Tibial nerve (tissue), 4 donors: ENCODE measurements around the gene SLC47A1. TPM values are rescaled to one million over a fixed set of nuclear protein-coding genes. Genes with fewer than 3 reads are reported as not detected.

Experiments used
- DNase-seq, 2 donors: peaks; one replicate each; pipeline ENCODE4 v3.0.0-alpha.2; 2019; ENCODE audit warnings: low spot score in 2 of 2
- H3K27ac ChIP-seq, 4 donors: fragments of 200-600 bp; sonication (generic) in 3 of 4; one replicate each; pipeline ENCODE4 v1.5.1; 2017 to 2019; ENCODE audit warnings: mild to moderate bottlenecking in 1 of 4
- H3K27me3 ChIP-seq, 2 donors: fragments of 200-600 bp; sonication (generic) in 1 of 2; one replicate each; pipeline versions ENCODE4 v1.5.1 to v1.6.0; 2017 to 2019
- H3K36me3 ChIP-seq, 3 donors: fragments of 200-600 bp; sonication (generic); one replicate each; pipeline ENCODE4 v1.5.1; 2018 to 2019
- H3K4me1 ChIP-seq, 4 donors: fragments of 200-600 bp; sonication (generic) in 3 of 4; one replicate each; pipeline ENCODE4 v1.5.1; 2017 to 2019
- H3K4me3 ChIP-seq, 4 donors: fragments of 200-600 bp; sonication (generic) in 3 of 4; one replicate each; pipeline ENCODE4 v1.5.1; 2017 to 2019; ENCODE audit warnings: mild to moderate bottlenecking in 1 of 4, moderate library complexity in 1 of 4
- H3K9me3 ChIP-seq, 4 donors: fragments of 200-600 bp; sonication (generic) in 3 of 4; one replicate each; pipeline ENCODE4 v1.5.1; 2017 to 2019
- EP300 ChIP-seq, 2 donors: sonication (generic); formaldehyde crosslinking; IDR thresholded peaks; one replicate each; pipeline ENCODE4 v1.6.1; 2017; ENCODE audit warnings: antibody characterized with exemption in 2 of 2, mild to moderate bottlenecking in 1 of 2
- POLR2A ChIP-seq, 2 donors: fragments of 450-650 bp; IDR thresholded peaks; one replicate each; pipeline ENCODE4 v1.6.1; 2017; ENCODE audit warnings: antibody characterized with exemption in 2 of 2, mild to moderate bottlenecking in 2 of 2, moderate library complexity in 2 of 2
- WGBS, 2 donors: methylation state at CpG; one replicate each; pipeline ENCODE4 v1.1.5; 2018; 5-methylcytosine and 5-hydroxymethylcytosine counted together
- total RNA-seq, 4 donors: library from RNA; depleted of rRNA; stranded (reverse); fragments of >200 nt; gene quantifications; one replicate each; pipeline ENCODE4 v1.1.0, GENCODE V29; 2016
- TF ChIP-seq, protein P1 (sequence below), 5 experiments: fragments of 200-600 bp in 3 of 5; fragments of 450-650 bp in 2 of 5; sonication (generic) in 3 of 5; IDR thresholded peaks; one replicate each; pipeline ENCODE4 v1.5.1; 2016 to 2019; ENCODE audit warnings: antibody characterized with exemption in 5 of 5, mild to moderate bottlenecking in 3 of 5, moderate library complexity in 2 of 5

Gene SLC47A1
- total RNA-seq, 4 donors from 2014 or later: 11.1 to 31.4 (median 19.5) TPM

DNA sequence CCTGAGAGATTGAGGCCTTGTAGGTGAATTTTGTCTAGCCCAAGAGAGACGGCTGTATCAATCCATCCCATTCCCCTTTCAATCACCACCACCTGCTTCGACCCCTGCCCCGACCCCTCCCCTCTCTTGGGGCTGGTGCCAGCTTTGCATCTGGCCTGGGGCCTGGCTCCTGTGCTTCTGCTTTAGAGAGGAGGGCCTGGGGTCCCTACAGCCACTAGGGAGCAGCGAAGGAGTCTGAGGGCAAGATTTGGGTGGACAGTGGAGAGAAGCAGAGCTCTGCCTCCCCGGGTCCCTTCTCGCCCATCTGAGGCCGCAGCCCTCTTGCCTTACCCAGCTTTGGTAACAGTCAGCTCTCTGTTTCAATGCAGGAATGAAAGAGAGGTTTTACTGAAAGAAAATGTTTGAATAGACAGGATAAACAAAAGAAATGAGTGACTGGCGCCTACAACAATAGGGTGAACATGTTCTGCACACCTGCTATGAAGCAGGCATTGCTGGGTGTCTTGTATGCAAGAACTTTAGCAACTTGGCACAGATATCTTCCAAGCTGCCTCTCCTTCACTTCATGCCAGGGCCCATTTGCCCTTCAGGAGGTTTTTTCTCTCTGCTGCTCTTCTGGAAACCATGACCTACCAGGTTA, 57.4 kb downstream of the SLC47A1 start:
- no peak for DNase-seq
- Histone ChIP-seq H3K4me1 (no peaks in the 10 kb centered on the region), H3K4me3 (no peak overlapping the region), H3K9me3 (no peaks in the 10 kb centered on the region), H3K36me3 (peaks cover 0 to 11% (median 0%) of the 10 kb centered on the region in 3 donors), H3K27me3 (no peaks in the 10 kb centered on the region), H3K27ac (no peak overlapping the region)
- TF ChIP-seq, protein P1, sequence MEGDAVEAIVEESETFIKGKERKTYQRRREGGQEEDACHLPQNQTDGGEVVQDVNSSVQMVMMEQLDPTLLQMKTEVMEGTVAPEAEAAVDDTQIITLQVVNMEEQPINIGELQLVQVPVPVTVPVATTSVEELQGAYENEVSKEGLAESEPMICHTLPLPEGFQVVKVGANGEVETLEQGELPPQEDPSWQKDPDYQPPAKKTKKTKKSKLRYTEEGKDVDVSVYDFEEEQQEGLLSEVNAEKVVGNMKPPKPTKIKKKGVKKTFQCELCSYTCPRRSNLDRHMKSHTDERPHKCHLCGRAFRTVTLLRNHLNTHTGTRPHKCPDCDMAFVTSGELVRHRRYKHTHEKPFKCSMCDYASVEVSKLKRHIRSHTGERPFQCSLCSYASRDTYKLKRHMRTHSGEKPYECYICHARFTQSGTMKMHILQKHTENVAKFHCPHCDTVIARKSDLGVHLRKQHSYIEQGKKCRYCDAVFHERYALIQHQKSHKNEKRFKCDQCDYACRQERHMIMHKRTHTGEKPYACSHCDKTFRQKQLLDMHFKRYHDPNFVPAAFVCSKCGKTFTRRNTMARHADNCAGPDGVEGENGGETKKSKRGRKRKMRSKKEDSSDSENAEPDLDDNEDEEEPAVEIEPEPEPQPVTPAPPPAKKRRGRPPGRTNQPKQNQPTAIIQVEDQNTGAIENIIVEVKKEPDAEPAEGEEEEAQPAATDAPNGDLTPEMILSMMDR (IDR thresholded peaks at IDR 0.05): no peak
- TF ChIP-seq EP300 (IDR thresholded peaks at IDR 0.05) (no peak), POLR2A (IDR thresholded peaks at IDR 0.05) (no peak)
- WGBS, 2 donors: 63 to 71% methylated on average over 8 of the region's 8 CpGs

DNA sequence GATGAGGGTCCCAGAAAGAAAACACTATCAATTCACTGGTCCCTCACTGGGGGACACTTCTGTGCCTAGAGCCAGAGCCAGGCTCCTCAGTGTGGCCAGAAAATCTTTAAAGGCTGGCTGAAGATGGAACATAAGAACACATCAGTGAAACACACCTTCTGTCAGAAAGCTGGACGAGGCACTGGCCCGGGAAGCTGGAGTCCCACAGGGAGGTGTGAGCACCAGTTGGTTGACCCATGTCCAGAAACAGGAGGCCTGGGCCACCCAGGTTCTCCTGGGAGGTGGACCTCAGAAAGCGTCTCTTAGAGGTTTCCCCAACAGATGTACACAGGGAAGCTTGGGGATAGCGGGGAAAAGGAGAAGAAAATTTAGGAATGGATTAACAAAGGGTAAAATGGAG, 58.7 kb downstream of the SLC47A1 start:
- Histone ChIP-seq H3K36me3 (peaks cover 0 to 11% (median 0%) of the 10 kb centered on the region in 3 donors), H3K4me3 (no peak overlapping the region)
- WGBS, 2 donors: 82 to 83% methylated on average over 4 of the region's 4 CpGs

GRCh38 chr17:19596869-19597268, 63.2 kb downstream of the SLC47A1 start:
- TF ChIP-seq POLR2A (IDR thresholded peaks at IDR 0.05): no peak
- no peak for TF ChIP-seq EP300 (IDR thresholded peaks at IDR 0.05)
- TF ChIP-seq, protein P1 (IDR thresholded peaks at IDR 0.05): no peak
- no peaks in the 10 kb centered on the region for H3K9me3 ChIP-seq
- H3K27me3 ChIP-seq: no peaks in the 10 kb centered on the region
- H3K4me1 ChIP-seq: no peaks in the 10 kb centered on the region
- DNase-seq: no peak
- H3K36me3 ChIP-seq: peaks cover 0 to 11% (median 0%) of the 10 kb centered on the region in 3 donors
- H3K27ac ChIP-seq: no peak overlapping the region
- 68 to 71% methylated on average over 5 of the region's 5 CpGs for WGBS, 2 donors
- H3K4me3 ChIP-seq: no peak overlapping the region

More for the DNA sequence above, 58.7 kb downstream of the SLC47A1 start:
- Histone ChIP-seq H3K27me3 (no peaks in the 10 kb centered on the region), H3K9me3 (no peaks in the 10 kb centered on the region), H3K4me1 (no peaks in the 10 kb centered on the region), H3K27ac (no peak overlapping the region)
- DNase-seq: no peak
- TF ChIP-seq EP300 (IDR thresholded peaks at IDR 0.05) (no peak), POLR2A (IDR thresholded peaks at IDR 0.05) (no peak)
- TF ChIP-seq, protein P1 (IDR thresholded peaks at IDR 0.05): no peak

GRCh38 chr17:19610311-19610710, 76.7 kb downstream of the SLC47A1 start:
- no peak for DNase-seq
- Histone ChIP-seq H3K4me3 (no peak overlapping the region), H3K36me3 (no peaks in the 10 kb centered on the region), H3K27ac (no peak overlapping the region), H3K9me3 (no peaks in the 10 kb centered on the region), H3K4me1 (peaks cover 0 to 15% (median 0%) of the 10 kb centered on the region in 4 donors), H3K27me3 (no peaks in the 10 kb centered on the region)
- WGBS, 2 donors: 46 to 67% methylated on average over 2 of the region's 2 CpGs
- TF ChIP-seq EP300 (IDR thresholded peaks at IDR 0.05) (no peak), POLR2A (IDR thresholded peaks at IDR 0.05) (no peak)
- TF ChIP-seq, protein P1 (IDR thresholded peaks at IDR 0.05): no peak

- no peaks in the 10 kb centered on the region for H3K9me3 ChIP-seq
- DNase-seq: no peak
- WGBS, 2 donors: 83 to 85% methylated on average over 5 of the region's 5 CpGs
These were observed 77.2 kb downstream of the SLC47A1 start for GRCh38 chr17:19610879-19611278.

More at GRCh38 chr17:19610879-19611278, 77.2 kb downstream of the SLC47A1 start:
- no peak overlapping the region for H3K4me3 ChIP-seq
- no peaks in the 10 kb centered on the region for H3K27me3 ChIP-seq
- H3K36me3 ChIP-seq: no peaks in the 10 kb centered on the region
- no peak overlapping the region for H3K27ac ChIP-seq
- TF ChIP-seq POLR2A (IDR thresholded peaks at IDR 0.05): no peak
- no peak for TF ChIP-seq EP300 (IDR thresholded peaks at IDR 0.05)
- TF ChIP-seq, protein P1 (IDR thresholded peaks at IDR 0.05): no peak
- H3K4me1 ChIP-seq: peaks cover 0 to 15% (median 0%) of the 10 kb centered on the region in 4 donors
